GM18498 (cell line): ENCODE measurements around the gene NSUN4.
"Not testable (repeated sequence)": the region's sequence is repeated elsewhere in the genome, so short reads cannot be mapped to it uniquely, and the experiment has no call there.

Experiments
- ATAC-seq: cut with Tn5 transposase; IDR thresholded peaks from one replicate; pipeline ENCODE4 v1.9.1; 2021; ENCODE audit warnings: mild to moderate bottlenecking, moderate library complexity; ENCODE audit not compliant: unreplicated experiment

Gene NSUN4

DNA sequence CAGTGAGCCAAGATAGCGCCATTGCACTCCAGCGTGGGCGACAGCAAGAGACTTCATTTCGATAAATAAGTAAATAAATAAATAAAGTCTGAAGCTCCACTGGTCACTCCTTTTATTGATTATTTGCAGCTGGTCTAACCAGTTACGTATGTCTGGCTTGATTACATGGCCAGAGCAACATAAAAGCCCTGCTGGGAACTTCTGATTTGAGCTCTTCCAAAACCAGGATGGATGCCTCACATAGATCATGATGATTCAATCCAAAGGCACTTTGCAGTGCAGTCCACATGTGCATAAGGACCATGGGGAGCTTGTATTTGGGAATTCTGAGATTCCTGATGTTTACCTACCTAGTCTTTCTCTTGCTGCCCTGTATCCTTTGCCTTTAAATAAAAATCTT, 24.0 kb downstream of the NSUN4 start:
- ATAC-seq, result no peak

DNA sequence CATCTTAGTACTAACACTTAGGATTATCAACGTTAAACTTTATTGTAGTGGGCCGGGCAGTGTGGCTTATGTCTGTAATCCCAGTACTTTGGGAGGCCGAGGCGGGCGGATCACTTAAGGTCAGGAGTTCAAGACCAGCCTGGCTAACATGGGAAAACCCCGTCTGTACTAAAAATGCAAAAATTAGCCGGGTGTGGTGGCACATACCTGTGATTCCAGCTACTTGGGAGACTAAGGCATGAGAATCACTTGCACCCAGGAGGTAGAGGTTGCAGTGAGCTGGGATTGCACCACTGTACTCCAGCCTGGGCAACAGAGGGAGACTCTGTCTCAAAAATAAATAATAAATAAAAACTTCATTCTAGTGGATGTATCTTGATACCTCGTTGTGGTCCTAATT, 25.2 kb downstream of the NSUN4 start:
- not testable (repeated sequence) for ATAC-seq

DNA sequence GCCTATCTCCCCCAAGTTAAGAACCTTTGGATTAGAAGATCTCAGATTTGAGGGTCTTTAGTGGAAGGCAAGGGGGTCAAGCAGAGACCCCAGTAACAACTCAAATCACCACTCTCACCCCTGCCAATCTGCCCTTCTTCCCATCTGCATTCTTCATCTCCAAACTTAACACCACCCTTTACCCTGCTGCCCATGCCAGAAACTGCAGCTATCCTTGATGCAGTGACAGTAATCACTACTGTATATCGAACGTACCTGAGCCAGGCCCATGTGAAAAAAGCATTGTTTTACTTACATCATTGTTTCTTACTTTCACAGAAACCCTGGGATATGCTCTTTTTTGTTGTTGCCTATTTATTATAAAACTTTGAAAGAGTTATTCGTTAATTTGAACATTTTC, 26.5 kb downstream of the NSUN4 start:
- no peak for ATAC-seq

DNA sequence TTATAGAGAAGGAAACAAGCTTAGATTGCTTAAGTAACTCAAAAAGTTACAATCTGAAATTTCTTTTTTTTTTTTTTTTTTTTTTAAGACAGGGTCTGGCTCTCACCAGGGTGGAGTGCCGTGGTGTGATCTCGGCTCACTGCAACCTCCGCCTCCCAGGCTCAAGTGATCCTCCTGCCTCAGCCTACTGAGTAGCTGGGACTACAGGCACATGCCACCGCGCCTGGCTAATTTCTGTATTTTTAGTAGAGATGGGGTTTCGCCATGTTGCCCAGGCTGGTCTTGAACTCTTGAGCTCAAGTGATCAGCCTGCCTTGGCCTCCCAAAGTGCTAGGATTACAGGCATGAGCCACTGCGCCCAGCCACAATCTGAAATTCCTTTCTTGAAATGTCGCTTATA, 27.1 kb downstream of the NSUN4 start:
- ATAC-seq, result not testable (repeated sequence)

DNA sequence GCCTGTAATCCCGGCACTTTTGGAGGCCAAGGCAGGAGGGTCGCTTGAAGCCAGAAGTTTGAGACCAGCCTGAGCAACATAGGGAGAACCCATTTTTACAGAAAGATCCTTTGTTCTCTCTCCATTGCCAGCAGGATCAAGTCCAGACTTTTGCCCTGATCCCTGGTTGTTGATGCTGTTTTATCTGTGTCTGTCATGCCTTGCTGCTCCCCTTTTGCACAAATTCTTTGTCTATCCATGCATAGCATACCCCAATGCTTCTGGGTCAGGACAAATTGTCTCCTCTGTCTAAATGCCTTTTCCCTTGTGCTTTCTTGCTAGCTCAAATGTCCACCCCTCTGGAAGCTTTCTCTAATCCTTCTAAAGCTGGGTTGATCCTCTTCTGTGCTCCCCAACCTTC, 28.2 kb downstream of the NSUN4 start:
- ATAC-seq, result no peak

DNA sequence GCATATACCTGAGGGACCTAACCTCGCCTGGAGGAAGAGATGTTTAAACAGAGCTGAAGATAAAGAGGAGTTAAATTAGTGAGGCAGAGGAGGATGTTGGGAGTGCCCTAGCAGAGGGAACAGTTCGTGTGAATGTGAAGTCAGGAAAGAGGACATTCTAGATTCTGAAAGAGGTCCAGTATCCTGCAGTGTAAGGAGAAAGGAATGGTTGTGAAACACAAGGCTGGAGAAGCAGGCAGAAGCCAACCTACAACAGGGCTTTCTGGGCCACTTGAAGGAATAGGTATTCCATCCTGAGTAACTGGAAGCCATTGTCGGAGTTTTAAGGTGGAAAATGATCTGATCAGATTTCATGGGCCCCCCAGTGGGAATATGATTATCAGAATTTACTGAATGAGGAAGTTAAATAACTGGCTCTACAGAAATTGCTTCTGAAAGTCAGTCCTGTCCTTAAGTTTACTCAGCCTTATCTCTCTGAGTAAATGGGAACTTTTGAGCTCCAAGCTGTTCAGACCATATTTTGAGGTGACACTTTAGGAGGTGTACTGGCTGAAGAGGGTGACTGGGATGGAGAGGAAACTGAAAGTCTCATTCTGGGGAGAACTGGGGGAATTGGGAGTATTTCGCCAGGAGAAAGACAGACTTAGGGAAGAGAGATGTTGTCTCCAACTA, 29.1 kb downstream of the NSUN4 start:
- no peak for ATAC-seq

DNA sequence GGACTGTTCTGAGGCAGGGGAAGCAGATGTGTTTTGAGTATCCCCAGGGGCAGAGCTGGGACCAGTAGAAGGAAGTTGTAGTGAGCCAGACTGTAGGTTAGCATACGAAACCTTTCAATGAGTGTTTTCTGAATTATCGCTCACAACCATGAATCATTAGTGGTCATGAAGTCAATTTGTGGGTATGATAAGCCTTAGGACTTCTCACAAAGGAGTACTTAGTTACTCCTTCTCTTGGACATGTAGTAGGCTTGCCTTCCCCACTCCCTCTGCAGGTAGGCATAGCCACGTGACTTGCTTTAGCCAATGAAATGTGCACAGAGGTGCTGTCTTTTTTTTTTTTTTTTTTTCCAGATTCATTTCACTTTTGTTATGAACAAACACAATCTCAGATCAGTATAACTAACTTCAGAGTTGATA, 29.6 kb downstream of the NSUN4 start:
- no peak for ATAC-seq

DNA sequence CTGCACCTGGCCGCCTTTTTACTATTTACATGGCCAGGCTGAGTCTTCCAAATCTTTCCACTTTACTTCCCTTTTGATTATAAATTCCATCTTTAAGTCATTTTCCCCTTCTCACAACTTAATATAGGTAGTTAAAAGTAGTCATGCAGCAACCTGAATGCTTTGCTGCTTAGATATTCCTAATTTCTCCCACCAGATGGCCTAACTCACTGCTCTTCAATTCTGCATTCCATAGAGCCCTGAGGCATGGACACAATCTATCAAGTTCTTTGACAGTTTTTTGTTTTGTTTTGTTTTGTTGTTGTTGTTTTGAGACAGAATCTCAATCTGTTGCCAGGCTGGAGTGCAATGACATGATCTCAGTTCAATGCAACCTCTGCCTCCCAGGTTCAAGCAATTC, 31.8 kb downstream of the NSUN4 start:
- no peak for ATAC-seq

DNA sequence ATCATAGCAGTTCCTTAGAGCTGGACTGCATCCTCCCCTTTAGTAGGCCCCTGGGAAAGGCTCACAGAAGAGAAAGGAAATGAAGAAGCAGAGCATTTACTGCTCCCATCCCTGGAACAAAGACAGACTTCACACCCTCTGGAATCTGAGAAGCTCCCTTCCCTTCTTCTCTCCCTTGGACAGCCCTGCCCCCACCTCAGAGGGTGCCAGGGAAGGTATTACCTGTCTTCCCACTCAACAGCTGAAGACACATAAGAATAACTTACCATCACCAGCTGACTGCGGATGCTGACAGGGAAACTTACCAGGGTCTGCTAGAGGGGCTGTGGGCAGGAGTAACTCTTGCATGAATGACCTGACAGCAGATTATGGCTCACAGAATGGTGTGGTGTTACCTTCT, 39.4 kb downstream of the NSUN4 start:
- no peak for ATAC-seq

DNA sequence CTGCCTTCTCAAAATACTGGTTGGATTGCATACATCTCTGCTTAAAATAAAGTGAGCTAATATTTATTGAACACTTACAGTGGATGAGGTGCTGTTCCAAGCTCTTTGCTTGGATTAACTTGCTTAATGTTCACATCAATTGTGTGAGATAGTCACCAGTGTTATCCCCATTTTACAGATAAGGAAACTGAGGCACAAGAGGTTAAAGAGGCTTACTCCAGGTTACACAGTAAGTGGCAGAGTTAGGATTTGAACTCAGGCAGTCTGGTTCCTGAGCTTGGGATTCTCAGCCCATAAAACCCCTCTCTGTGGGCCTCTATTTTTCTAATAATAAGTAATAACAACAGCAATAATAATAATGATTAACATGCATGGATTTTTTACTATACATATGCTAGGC, 39.9 kb downstream of the NSUN4 start:
- no peak for ATAC-seq

DNA sequence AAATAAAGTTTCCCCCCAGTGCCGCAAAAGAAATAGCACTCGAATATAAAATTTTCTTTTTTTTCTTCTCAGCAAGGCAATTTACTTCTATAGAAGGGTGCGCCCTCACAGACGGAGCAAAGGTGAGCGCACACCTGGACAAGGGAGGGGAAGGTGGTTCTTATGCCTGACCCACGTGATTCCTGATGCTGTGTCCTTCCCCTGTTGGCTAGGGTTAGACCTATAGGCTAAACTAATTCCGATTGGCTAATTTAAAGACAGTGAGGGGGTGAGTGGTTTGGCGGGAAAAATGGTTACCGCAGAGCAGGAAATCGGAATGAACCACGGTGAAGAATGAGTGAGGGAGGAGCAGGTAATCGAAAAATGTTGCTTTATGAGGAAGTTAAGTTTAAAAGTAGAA, 52.9 kb downstream of the NSUN4 start:
- no peak for ATAC-seq

DNA sequence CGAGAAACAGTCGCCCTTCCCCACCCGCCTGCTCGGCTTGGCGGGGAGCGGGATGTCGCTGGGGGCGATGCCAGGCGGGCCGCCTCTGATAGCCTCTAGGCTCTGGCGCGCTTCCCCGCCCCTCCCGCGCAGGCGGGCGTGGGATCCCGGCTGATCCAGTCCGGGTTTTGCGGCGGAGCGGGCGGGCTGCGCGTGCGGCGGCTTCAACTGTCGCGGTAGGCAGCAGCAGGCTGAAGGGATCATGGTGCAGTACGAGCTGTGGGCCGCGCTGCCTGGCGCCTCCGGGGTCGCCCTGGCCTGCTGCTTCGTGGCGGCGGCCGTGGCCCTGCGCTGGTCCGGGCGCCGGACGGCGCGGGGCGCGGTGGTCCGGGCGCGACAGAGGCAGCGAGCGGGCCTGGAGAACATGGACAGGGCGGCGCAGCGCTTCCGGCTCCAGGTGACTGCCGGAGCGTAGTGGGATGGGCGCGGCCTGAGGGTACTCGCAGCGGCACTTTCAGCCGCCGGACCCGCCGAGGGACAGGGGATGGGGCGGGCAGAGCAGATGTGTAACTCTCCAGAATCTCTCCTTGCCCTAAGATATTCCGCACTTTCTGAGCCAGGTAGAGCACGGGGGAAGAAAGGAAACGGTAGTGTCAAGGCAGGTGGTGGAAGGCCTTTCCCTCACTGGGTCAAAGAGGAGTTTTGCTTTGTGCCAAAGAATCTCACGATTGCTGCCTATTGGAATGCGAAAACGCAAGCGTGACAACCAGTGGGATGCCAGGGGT, 53.7 kb downstream of the NSUN4 start, which contains the start of gene FAAH:
Gene FAAH, plus strand, starts transcription at position 210 of the 764 bp plus-strand sequence. Its CDS starts 32 bp downstream, at position 242.
- ATAC-seq, result no peak

DNA sequence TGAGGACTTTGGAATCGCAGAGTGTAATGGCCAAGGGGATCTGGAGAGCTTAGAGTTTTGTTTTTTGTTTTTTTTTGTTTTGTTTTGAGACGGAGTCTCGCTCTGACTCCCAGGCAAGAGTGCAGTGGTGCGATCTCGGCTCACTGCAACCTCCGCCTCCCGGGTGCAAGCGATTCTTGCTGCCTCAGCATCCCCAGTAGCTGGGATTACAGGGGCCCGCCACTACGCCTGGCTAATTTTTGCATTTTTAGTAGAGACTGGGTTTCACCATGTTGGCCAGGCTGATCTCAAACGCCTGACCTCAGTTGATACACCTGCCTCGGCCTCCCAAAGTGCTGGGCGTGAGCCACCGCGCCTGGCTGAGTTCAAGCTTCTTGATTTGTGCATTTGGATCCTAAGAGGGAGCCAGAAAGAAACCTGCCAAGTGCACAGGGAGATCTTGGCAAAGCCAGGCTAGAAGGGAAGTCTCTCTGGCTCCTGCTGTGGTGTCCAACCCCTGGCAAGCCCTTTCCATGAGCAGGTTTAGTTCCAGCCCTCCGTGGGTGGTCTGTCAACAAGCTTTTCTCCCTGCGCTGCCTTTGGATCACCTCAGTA, 54.4 kb downstream of the NSUN4 start:
- no peak for ATAC-seq

DNA sequence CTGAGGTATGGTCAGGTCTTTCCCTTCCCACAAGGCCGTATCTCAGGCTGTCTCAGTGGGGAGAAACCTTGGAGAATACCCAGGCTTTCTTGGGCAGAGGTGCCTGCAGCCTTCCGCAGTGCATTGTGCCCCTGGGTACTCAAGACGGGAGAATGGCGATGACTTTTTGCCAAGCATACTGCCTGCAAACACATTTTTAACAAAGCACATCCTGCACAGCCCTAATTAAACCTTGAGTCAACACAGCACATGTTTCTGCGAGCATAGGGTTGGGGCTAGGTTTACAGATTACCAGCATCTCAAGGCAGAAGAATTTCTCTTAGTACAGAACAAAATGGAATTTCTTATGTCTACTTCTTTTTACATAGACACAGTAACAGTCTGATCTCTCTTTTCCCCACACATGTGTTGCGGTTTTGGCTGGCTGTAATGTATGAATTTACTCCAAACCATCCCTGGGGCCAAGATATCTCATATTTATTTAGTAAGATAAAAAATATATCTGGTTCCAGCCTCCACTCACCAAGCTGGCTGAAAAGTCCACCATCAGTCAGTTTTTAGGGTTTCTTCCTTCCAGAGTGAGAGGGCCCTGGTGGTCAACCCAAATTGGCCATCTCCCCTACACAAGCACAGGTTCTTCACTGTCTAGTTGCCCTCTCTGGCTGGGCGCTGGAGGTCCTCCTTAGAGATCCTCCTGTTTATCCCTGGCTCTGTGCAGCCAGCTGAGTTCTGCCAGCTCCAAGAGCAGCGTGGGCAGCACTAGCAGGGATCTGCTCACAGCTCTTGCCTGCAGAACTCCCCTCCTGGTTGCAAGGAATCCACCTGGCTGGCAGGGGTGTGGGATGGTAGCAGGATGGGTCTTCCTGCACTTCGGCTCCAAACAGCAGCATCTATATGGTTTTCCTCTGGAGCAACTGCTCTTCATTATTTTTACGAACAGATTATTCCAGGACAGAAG, 56.1 kb downstream of the NSUN4 start:
- ATAC-seq, result no peak

DNA sequence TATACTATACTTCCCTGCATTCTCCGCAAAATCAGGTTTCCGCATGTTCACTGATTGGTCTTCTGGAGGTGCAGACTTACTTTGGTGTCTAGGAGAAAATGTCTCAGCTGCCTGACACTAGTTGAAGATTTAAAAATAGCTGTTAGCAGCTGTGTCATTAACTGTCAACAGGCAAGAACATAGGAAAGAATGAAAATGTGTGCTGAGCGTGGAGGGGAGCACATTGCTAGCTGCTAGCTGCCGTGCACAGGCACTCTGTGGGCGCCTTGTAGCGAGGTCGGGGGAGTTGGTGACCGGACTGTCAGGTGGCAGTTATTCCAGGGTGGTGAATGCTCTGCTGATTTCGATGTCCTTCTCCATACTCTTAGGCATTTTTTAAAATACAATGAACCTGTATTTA, 58.7 kb downstream of the NSUN4 start:
- ATAC-seq, result no peak

DNA sequence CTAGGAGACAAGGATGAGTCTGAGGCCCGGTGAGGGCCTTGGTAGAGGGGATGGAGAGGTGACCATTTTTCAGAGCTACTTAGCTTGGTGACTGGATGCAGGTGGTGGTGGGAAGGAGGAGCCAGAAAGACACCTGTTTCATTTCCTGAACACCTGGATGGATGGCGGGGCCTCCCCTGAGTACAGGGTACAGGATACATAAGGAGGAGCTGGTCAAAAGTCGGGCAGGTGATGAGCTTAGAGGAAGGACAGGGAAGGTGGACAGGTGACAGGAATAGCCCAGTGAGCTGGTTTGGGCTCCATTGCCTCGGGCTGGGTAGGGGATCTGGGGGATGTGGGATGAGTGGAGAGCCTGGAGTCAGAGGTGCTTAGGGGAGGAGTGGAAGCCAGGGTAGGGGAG, 59.8 kb downstream of the NSUN4 start:
- no peak for ATAC-seq

DNA sequence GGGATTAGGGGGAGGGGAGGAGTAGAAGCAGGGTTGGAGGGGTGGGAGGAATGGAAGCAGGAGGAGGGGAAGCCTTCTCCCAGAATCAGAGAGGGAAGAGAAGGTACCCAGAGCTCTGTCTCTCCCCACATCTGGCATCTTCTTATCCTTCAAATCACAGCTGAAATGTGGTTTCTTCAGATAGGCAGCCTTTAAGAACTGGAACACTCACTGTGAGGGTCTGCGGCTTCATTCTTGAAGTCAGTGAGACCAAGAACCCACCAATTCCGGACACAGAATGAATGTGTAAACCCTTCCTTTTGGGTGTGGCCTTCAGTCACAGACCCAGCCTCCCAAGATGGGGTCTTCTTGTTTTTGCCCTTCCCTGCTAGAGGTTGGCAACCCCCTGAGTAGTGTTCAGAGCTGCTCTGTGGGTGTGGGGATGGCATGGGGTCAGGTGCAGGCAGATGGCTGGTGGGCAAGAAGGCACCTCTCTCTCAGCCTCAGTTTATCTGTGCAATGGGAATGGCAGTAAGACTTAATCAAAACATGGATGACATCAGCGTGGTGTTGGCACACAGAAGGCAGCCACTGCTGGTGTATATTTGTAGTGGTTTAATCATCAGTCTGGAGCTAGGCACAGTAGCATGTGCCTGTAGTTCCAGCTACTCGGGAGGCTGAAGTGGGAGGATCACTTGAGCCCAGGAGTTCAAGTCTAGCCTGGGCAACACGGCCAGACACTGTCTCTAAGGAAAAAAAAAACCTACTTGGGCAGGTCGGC, 60.7 kb downstream of the NSUN4 start:
- ATAC-seq, result no peak

DNA sequence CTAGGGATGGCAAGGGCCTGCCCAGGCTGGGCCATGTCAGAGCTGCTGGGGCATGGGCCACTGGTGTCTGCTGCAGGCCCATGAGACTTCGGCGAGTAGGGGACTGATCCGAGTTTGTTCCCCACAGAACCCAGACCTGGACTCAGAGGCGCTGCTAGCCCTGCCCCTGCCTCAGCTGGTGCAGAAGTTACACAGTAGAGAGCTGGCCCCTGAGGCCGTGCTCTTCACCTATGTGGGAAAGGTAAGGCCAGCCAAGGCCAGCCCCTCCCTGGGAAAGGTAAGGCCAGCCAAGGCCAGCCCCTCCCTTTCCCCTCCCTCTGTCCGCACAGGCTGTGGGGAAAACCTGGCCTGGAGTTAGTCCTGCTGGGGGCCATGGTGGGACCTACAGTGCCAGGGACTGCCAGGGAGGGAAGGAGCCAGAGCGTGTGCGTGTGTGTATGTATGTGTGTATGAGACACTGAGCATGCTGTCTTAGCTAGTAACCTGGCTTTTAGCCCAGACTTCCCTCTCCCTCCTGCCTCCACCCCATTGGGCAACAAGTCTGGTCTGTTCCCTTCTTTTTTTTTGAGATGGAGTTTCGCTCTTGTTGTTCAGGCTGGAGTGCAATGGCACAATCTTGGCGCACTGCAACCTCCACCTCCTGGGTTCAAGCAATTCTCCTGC, 61.5 kb downstream of the NSUN4 start:
- ATAC-seq, result no peak

DNA sequence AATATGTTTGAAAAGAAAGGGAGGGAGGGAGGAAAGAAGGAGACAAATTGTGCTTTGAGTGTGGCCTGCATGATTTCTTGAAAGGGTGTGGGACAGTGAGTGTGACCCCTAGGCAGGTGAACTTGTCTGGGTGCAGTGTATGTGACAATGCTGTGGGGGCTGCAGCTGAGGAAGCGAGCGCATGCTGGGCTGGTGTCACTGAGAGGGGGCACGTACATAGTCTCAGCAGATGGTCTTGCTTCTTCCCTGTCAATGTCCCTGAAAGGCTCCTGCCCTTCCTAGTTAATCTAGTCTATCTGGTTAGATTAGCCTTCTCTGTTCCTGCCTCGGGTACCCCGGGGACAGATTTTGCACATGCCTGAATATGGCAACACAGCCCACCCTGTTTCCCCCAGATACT, 63.3 kb downstream of the NSUN4 start:
- ATAC-seq, result no peak
